Esophagus squamous epithelium (tissue), 5 donors: ENCODE data around the gene PSMD5. TPM values are rescaled to one million over a fixed set of nuclear protein-coding genes. Genes with fewer than 3 reads are reported as not detected.
"Not testable (repeated sequence)": the region's sequence is repeated elsewhere in the genome, so short reads cannot be mapped to it uniquely, and the experiment has no call there.

Experiments used
- DNase-seq: peaks from one replicate; lab custom pipeline; 2025; lab: John Stamatoyannopoulos, UW
- H3K27ac ChIP-seq, 4 donors: fragments of 200-600 bp; sonication (generic); one replicate each; pipeline ENCODE4 v1.5.1; 2016 to 2019; ENCODE audit warnings: mild to moderate bottlenecking in 1 of 4
- H3K27me3 ChIP-seq, 4 donors: fragments of 200-600 bp; sonication (generic); 1 replicate in 3 of 4; 2 replicates in 1 of 4; pipeline versions ENCODE4 v1.5.1 to v1.6.0; 2017 to 2021; ENCODE audit warnings: antibody characterized with exemption in 1 of 4
- H3K36me3 ChIP-seq, 3 donors: fragments of 200-600 bp; sonication (generic); one replicate each; pipeline ENCODE4 v1.5.1; 2016 to 2019
- H3K4me1 ChIP-seq, 3 donors: fragments of 200-600 bp; sonication (generic); one replicate each; pipeline ENCODE4 v1.5.1; 2017 to 2019
- H3K4me3 ChIP-seq, 4 donors: fragments of 200-600 bp; sonication (generic); 1 replicate in 3 of 4; 2 replicates in 1 of 4; pipeline ENCODE4 v1.5.1; 2016 to 2019; ENCODE audit warnings: mild to moderate bottlenecking in 2 of 4, moderate library complexity in 1 of 4
- H3K9me3 ChIP-seq, 3 donors: fragments of 200-600 bp; sonication (generic); one replicate each; pipeline ENCODE4 v1.5.1; 2016 to 2019
- CTCF ChIP-seq, 6 experiments: fragments of 450-650 bp in 4 of 6; fragments of 200-600 bp in 2 of 6; sonication (generic) in 2 of 6; IDR thresholded peaks; one replicate each; pipeline ENCODE4 v1.5.1; 2016 to 2019; ENCODE audit warnings: antibody characterized with exemption in 6 of 6, mild to moderate bottlenecking in 4 of 6, moderate library complexity in 4 of 6
- POLR2A ChIP-seq, 4 donors: fragments of 450-650 bp; IDR thresholded peaks; one replicate each; pipeline ENCODE4 v1.6.1; 2017; ENCODE audit warnings: antibody characterized with exemption in 4 of 4, mild to moderate bottlenecking in 4 of 4, moderate library complexity in 3 of 4
- WGBS, 2 donors: methylation state at CpG; one replicate each; pipeline ENCODE4 v1.1.5; 2018; 5-methylcytosine and 5-hydroxymethylcytosine counted together
- intact Hi-C: fragments of 100-400 bp; cut with DNase I; formaldehyde crosslinking; loops from one replicate; pipeline ENCODE4 v1.15.0; 2022
- total RNA-seq, 4 donors: library from RNA; depleted of rRNA; stranded (reverse); fragments of >200 nt; gene quantifications; one replicate each; pipeline ENCODE4 v1.1.0, GENCODE V29; 2016
- donor health status: DM: yes; HTN: yes; CAD: no.

Gene PSMD5
- total RNA-seq, 4 donors from 2014 or later = 21.4 to 35.3 (median 33.3) TPM

- intact Hi-C loops = no loop called here
- Histone ChIP-seq H3K4me1 (no peaks in the 10 kb centered on the region), H3K9me3 (no peaks in the 10 kb centered on the region), H3K27me3 (no peaks in the 10 kb centered on the region), H3K36me3 (peaks cover 10 to 88% (median 30%) of the 10 kb centered on the region in 3 donors), H3K27ac (no peak overlapping the region), H3K4me3 (no peak overlapping the region)
- WGBS, 2 donors = 62 to 78% methylated on average over 1 of the region's 1 CpG
- TF ChIP-seq POLR2A (IDR thresholded peaks at IDR 0.05) (no peak), CTCF (IDR thresholded peaks at IDR 0.05) (no peak)
- no peak for DNase-seq
Measured at GRCh38 chr9:120818595-120818994, 24.1 kb downstream of the PSMD5 start.

DNA sequence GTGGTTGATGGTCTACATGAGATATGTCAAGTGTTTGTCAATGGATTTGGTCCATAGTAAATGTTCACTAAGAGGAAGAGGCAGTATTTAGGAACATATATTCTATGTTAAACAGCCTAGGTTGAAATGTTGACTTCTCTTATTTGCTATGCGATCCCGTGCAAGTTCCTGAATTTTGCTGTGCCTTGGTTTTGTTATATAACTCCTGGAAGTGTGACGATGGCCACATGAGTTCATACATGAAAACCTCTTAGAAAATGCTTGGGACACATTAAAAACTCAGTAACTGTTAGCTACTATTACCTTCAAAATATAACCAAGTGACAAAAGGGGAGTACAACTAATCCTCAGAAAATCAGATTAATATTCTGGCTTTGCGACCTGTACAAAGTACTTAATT is 27.6 kb downstream of the PSMD5 start:
- Histone ChIP-seq H3K27me3 (no peaks in the 10 kb centered on the region), H3K9me3 (no peaks in the 10 kb centered on the region), H3K4me1 (no peaks in the 10 kb centered on the region), H3K4me3 (no peak overlapping the region), H3K27ac (no peak overlapping the region), H3K36me3 (peaks cover 6 to 53% (median 17%) of the 10 kb centered on the region in 3 donors)
- intact Hi-C loops = no loop called here
- no peak for DNase-seq
- no peak for TF ChIP-seq CTCF (IDR thresholded peaks at IDR 0.05)
- 86 to 92% methylated on average over 4 of the region's 4 CpGs for WGBS, 2 donors

GRCh38 chr9:120808931-120809330 is 33.8 kb downstream of the PSMD5 start:
- Histone ChIP-seq H3K27ac (no peak overlapping the region), H3K4me1 (no peaks in the 10 kb centered on the region), H3K9me3 (peaks cover 0 to 46% (median 15%) of the 10 kb centered on the region in 3 donors), H3K4me3 (no peak overlapping the region), H3K27me3 (no peaks in the 10 kb centered on the region), H3K36me3 (no peaks in the 10 kb centered on the region)
- TF ChIP-seq POLR2A (IDR thresholded peaks at IDR 0.05) = no peak
- no peak for TF ChIP-seq CTCF (IDR thresholded peaks at IDR 0.05)
- no peak for DNase-seq
- intact Hi-C loops = no loop called here

- Histone ChIP-seq H3K9me3 (peaks cover 0 to 46% (median 15%) of the 10 kb centered on the region in 3 donors), H3K36me3 (no peaks in the 10 kb centered on the region), H3K27ac (no peak overlapping the region), H3K27me3 (no peaks in the 10 kb centered on the region), H3K4me3 (no peak overlapping the region), H3K4me1 (no peaks in the 10 kb centered on the region)
- no peak for DNase-seq
- TF ChIP-seq CTCF (IDR thresholded peaks at IDR 0.05) (no peak), POLR2A (IDR thresholded peaks at IDR 0.05) (no peak)
- intact Hi-C loops = no loop called here
Measured at GRCh38 chr9:120807607-120808379, 34.9 kb downstream of the PSMD5 start.

- intact Hi-C loops, DNase-seq, H3K4me3 ChIP-seq, H3K36me3 ChIP-seq, H3K27ac ChIP-seq, H3K27me3 ChIP-seq, H3K4me1 ChIP-seq: not testable (repeated sequence)
- peaks cover 0 to 46% (median 15%) of the 10 kb centered on the region in 3 donors for H3K9me3 ChIP-seq
- WGBS, 2 donors = 46 to 95% methylated on average over 2 to 3 of the region's 3 CpGs
Measured at GRCh38 chr9:120804784-120805363, 37.8 kb downstream of the PSMD5 start.
